GM19328 (cell line): ENCODE data around the gene TNKS1BP1.
"Not testable (repeated sequence)": the region's sequence is repeated elsewhere in the genome, so short reads cannot be mapped to it uniquely, and the experiment has no call there.

ENCODE experiments used
- ATAC-seq: cut with Tn5 transposase; IDR thresholded peaks from one replicate; pipeline ENCODE4 v1.9.1; 2021; ENCODE audit warnings: mild to moderate bottlenecking, moderate library complexity; ENCODE audit not compliant: unreplicated experiment

TNKS1BP1 gene

GRCh38 chr11:57356268-57356667 is 31.5 kb upstream of the TNKS1BP1 start:
- no peak for ATAC-seq

GRCh38 chr11:57354699-57355098 is 29.9 kb upstream of the TNKS1BP1 start:
- ATAC-seq, result no peak

GRCh38 chr11:57353852-57354251 is 29.1 kb upstream of the TNKS1BP1 start:
- ATAC-seq, result no peak

- ATAC-seq, result no peak
Measured at GRCh38 chr11:57353446-57353845, 28.7 kb upstream of the TNKS1BP1 start.

- no peak for ATAC-seq
Measured at GRCh38 chr11:57353036-57353435, 28.3 kb upstream of the TNKS1BP1 start.

GRCh38 chr11:57349491-57350274 is 24.9 kb upstream of the TNKS1BP1 start:
- ATAC-seq, result no peak

GRCh38 chr11:57348636-57349313 is 24.0 kb upstream of the TNKS1BP1 start:
- no peak for ATAC-seq

- ATAC-seq, result no peak
Measured at GRCh38 chr11:57348052-57348451, 23.3 kb upstream of the TNKS1BP1 start.

- no peak for ATAC-seq
Measured at GRCh38 chr11:57347336-57347735, 22.6 kb upstream of the TNKS1BP1 start.

- ATAC-seq, result peak; percentile 62
Measured at GRCh38 chr11:57345555-57346211, 20.9 kb upstream of the TNKS1BP1 start.

GRCh38 chr11:57344826-57345225 is 20.1 kb upstream of the TNKS1BP1 start:
- ATAC-seq, result no peak

- ATAC-seq, result no peak
Measured at GRCh38 chr11:57343825-57344224, 19.1 kb upstream of the TNKS1BP1 start.

GRCh38 chr11:57342702-57343101 is 17.9 kb upstream of the TNKS1BP1 start:
- ATAC-seq, result no peak

- no peak for ATAC-seq
Measured at GRCh38 chr11:57341250-57341808, 16.6 kb upstream of the TNKS1BP1 start.

- ATAC-seq, result no peak
Measured at GRCh38 chr11:57340039-57340615, 15.4 kb upstream of the TNKS1BP1 start.

GRCh38 chr11:57339328-57339727 is 14.6 kb upstream of the TNKS1BP1 start:
- ATAC-seq, result no peak

GRCh38 chr11:57338142-57338541 is 13.4 kb upstream of the TNKS1BP1 start, which contains the start of gene P2RX3:
P2RX3 (plus strand) TSS chr11:57338352; CDS start chr11:57338551, 199 bp downstream.
- ATAC-seq, result no peak

- not testable (repeated sequence) for ATAC-seq
Measured at GRCh38 chr11:57336856-57337255, 12.1 kb upstream of the TNKS1BP1 start.

- ATAC-seq, result no peak
Measured at GRCh38 chr11:57336111-57336666, 11.4 kb upstream of the TNKS1BP1 start.

- ATAC-seq, result peak; percentile 99
Measured at GRCh38 chr11:57335343-57336110, 10.8 kb upstream of the TNKS1BP1 start, which contains the start of gene SSRP1. SSRP1 (minus strand) TSS chr11:57335892; CDS start chr11:57335121, 771 bp downstream.
